GM23338 (cell line): ENCODE measurements around the gene TENM3. TPM values are rescaled to one million over a fixed set of nuclear protein-coding genes. Genes with fewer than 3 reads are reported as not detected.
A peak's percentile ranks its signal among the peaks of the same experiment; 100 is the strongest.

ENCODE experiments used
- ATAC-seq: fragments of 200-7000 bp; cut with Tn5 transposase; 3 replicates; pipeline ENCODE4 v1.9.1; 2020
- DNase-seq: peaks from one replicate; pipeline ENCODE4 v3.0.0-alpha.2; 2015; ENCODE audit warnings: low spot score
- H2AFZ ChIP-seq: fragments of 200-600 bp; sonication (generic); 2 replicates; pipeline ENCODE4 v1.8.0; 2016; ENCODE audit warnings: antibody characterized with exemption, mild to moderate bottlenecking, moderate library complexity
- H3F3A ChIP-seq: fragments of 200-600 bp; sonication (generic); replicated peaks from 2 replicates; pipeline ENCODE4 v1.8.0; 2017; ENCODE audit warnings: antibody characterized with exemption, mixed run types, low read depth
- H3K27ac ChIP-seq: fragments of 200-600 bp; sonication (generic); 2 replicates; pipeline ENCODE4 v1.6.1; 2016; ENCODE audit warnings: low read depth
- H3K27me3 ChIP-seq: fragments of 200-600 bp; sonication (generic); 2 replicates; pipeline ENCODE4 v1.8.0; 2016; ENCODE audit warnings: mild to moderate bottlenecking, mixed run types, moderate library complexity; ENCODE audit not compliant: insufficient read depth
- H3K36me3 ChIP-seq: fragments of 200-600 bp; sonication (generic); 2 replicates; pipeline ENCODE4 v1.8.0; 2016; ENCODE audit warnings: mild to moderate bottlenecking; ENCODE audit not compliant: insufficient read depth
- H3K4me1 ChIP-seq: fragments of 200-600 bp; sonication (generic); 2 replicates; pipeline ENCODE4 v1.8.0; 2016; ENCODE audit warnings: mild to moderate bottlenecking, moderate library complexity; ENCODE audit not compliant: insufficient read depth
- H3K4me2 ChIP-seq: fragments of 200-600 bp; sonication (generic); 2 replicates; pipeline ENCODE4 v1.7.1; 2017; ENCODE audit warnings: mixed run types
- H3K4me3 ChIP-seq: fragments of 200-600 bp; sonication (generic); 2 replicates; pipeline ENCODE4 v1.6.1; 2016; ENCODE audit warnings: mixed run types
- H3K79me2 ChIP-seq: fragments of 200-600 bp; sonication (generic); replicated peaks from 2 replicates; pipeline ENCODE4 v1.8.0; 2017; ENCODE audit warnings: mild to moderate bottlenecking; ENCODE audit not compliant: insufficient read depth
- H3K9me2 ChIP-seq: fragments of 200-600 bp; sonication (generic); 2 replicates; pipeline ENCODE4 v1.8.0; 2017; ENCODE audit not compliant: insufficient read depth
- H4K20me1 ChIP-seq: fragments of 200-600 bp; sonication (generic); replicated peaks from 2 replicates; pipeline ENCODE4 v1.8.0; 2017; ENCODE audit warnings: mild to moderate bottlenecking; ENCODE audit not compliant: insufficient read depth
- H3K27ac Mint-ChIP-seq: 2 replicates; pipeline ENCODE4 v1.8.0; 2020; ENCODE audit warnings: inconsistent platforms, mild to moderate bottlenecking, moderate library complexity, mixed read lengths
- H3K27me3 Mint-ChIP-seq: 3 replicates; pipeline ENCODE4 v1.8.0; 2022; ENCODE audit warnings: low read depth, mild to moderate bottlenecking, moderate library complexity, mixed read lengths, inconsistent platforms; ENCODE audit not compliant: insufficient read depth, poor library complexity
- H3K36me3 Mint-ChIP-seq: 3 replicates; pipeline ENCODE4 v1.8.0; 2021; ENCODE audit warnings: low read depth, mild to moderate bottlenecking, inconsistent platforms, moderate library complexity, mixed read lengths
- H3K4me1 Mint-ChIP-seq: 3 replicates; pipeline ENCODE4 v1.8.0; 2020; ENCODE audit warnings: mild to moderate bottlenecking, inconsistent platforms, mixed read lengths
- H3K4me3 Mint-ChIP-seq: 3 replicates; pipeline ENCODE4 v1.8.0; 2021; ENCODE audit warnings: moderate library complexity, mild to moderate bottlenecking, inconsistent platforms, mixed read lengths
- H3K9me3 Mint-ChIP-seq: 3 replicates; pipeline ENCODE4 v1.8.0; 2020; ENCODE audit warnings: moderate library complexity, mild to moderate bottlenecking, inconsistent platforms, mixed read lengths
- EZH2 ChIP-seq: fragments of 200-600 bp; sonication (generic); IDR thresholded peaks from one replicate; pipeline ENCODE4 v1.8.0; 2017; ENCODE audit warnings: antibody characterized with exemption, mild to moderate bottlenecking, low read depth; ENCODE audit not compliant: unreplicated experiment
- JUNB ChIP-seq: IDR thresholded peaks from one replicate; pipeline ENCODE4 v1.6.1; 2016; ENCODE audit warnings: antibody characterized with exemption; ENCODE audit not compliant: unreplicated experiment
- NANOG ChIP-seq: IDR thresholded peaks from 2 replicates; pipeline ENCODE4 v1.6.1; 2016; ENCODE audit warnings: antibody characterized with exemption, borderline replicate concordance
- STAT1 ChIP-seq: IDR thresholded peaks from one replicate; pipeline ENCODE4 v1.6.1; 2016; ENCODE audit warnings: antibody characterized with exemption; ENCODE audit not compliant: unreplicated experiment
- ZNF114 ChIP-seq: fragments of 250-450 bp; sonication (Bioruptor Pico); IDR thresholded peaks from 2 replicates; pipeline ENCODE4 v1.5.0; 2020; ENCODE audit warnings: mild to moderate bottlenecking, moderate library complexity
- ZNF331 ChIP-seq: fragments of 250-450 bp; sonication (Bioruptor Pico); IDR thresholded peaks from 2 replicates; pipeline ENCODE4 v1.5.0; 2020; ENCODE audit warnings: low read depth, mild to moderate bottlenecking, moderate library complexity
- ZNF462 ChIP-seq: fragments of 250-450 bp; sonication (Bioruptor Pico); IDR thresholded peaks from 2 replicates; pipeline ENCODE4 v1.5.0; 2020; ENCODE audit warnings: mild to moderate bottlenecking, moderate library complexity
- polyA plus RNA-seq: library from polyadenylated mRNA; unstranded; fragments of >200 nt; fragmentation: Nextera tagmentation; extraction: Ambion mirVana; gene quantifications from 2 replicates; pipeline ENCODE4 v1.2.1, GENCODE V29; 2016
- total RNA-seq: library from RNA; depleted of rRNA; stranded (reverse); fragments of >200 nt; shearing (Covaris generic); gene quantifications from 2 replicates; pipeline ENCODE4 v1.2.3, GENCODE V29; 2014

TENM3 gene
- total and polyA plus RNA-seq, 2 experiments from 2014 or later, result 22.2 to 128 TPM

DNA sequence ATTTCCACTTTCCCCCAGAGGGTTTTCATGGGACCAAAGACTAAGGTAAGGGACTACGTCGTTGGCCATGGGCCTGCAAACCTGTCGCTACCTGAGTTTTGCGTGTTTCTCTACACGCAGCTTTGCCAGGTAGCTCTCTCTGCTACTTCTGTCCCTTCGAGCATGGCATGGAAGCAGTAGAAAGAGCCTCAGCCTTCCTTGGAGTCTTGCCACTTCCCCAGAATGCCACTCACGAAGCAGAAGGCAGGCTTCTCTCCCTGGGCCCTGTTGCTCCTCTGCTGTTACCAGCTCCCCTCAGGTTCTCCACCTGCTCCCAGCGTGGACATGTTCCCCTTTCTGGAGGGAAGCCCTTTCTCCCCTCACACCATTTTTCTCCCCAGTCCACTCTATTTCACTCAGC, 381.1 kb downstream of the TENM3 start:
- no peak overlapping the region for H3K4me3 Mint-ChIP-seq
- H3K9me2 ChIP-seq, result no peaks in the 10 kb centered on the region
- peaks cover under 1% of the 10 kb centered on the region for H3K27me3 Mint-ChIP-seq
- peaks cover 10% of the 10 kb centered on the region; the same call in 2 of the 3 replicates for H3K36me3 Mint-ChIP-seq
- no peak overlapping the region for H3K4me2 ChIP-seq
- no peaks in the 10 kb centered on the region; the same call in 1 of the 2 replicates for H4K20me1 ChIP-seq
- peaks cover 5% of the 10 kb centered on the region; the same call in 1 of the 3 replicates for H3K9me3 Mint-ChIP-seq
- ATAC-seq (no peak), DNase-seq (no peak)
- no peak for TF ChIP-seq EZH2
- TF ChIP-seq ZNF462 (CRISPR knock-in tag), result no peak
- no peak for TF ChIP-seq ZNF331 (CRISPR knock-in tag)
- no peak for TF ChIP-seq STAT1
- H3F3A ChIP-seq, result no peaks in the 10 kb centered on the region
- no peak overlapping the region for H3K27ac ChIP-seq
- no peak overlapping the region for H3K27ac Mint-ChIP-seq
- H3K79me2 ChIP-seq, result no peaks in the 10 kb centered on the region
- peaks cover 3% of the 10 kb centered on the region; the same call in 1 of the 2 replicates for H3K4me1 ChIP-seq
- H3K36me3 ChIP-seq, result no peaks in the 10 kb centered on the region
- H3K27me3 ChIP-seq, result no peaks in the 10 kb centered on the region
- peaks cover 14% of the 10 kb centered on the region for H3K4me1 Mint-ChIP-seq
- H3K4me3 ChIP-seq, result no peak overlapping the region
- no peak overlapping the region for H2AFZ ChIP-seq

DNA sequence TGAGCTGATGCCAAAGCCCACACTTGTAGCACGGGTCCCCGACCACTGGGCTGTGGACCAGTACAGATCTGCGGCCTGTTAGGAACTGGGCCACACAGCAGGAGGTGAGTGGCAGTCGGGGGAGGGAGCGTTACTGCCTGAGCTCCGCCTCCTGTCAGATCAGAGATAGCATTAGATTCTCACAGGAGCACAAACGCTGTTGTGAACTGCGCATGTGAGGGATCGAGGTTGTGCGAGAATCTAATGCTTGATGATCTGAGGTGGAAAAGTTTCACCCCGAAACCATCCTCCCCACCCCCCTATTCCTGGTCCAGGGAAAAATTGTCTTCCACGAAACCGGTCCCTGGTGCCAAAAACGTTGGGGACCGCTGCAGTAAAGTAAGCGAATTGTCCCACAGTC, 382.0 kb downstream of the TENM3 start:
- Mint-ChIP-seq H3K4me3 (no peak overlapping the region), H3K9me3 (peaks cover 5% of the 10 kb centered on the region; the same call in 1 of the 3 replicates), H3K27ac (no peak overlapping the region), H3K36me3 (peaks cover 10% of the 10 kb centered on the region; the same call in 2 of the 3 replicates), H3K4me1 (peaks cover 23% of the 10 kb centered on the region), H3K27me3 (no peaks in the 10 kb centered on the region)
- Histone ChIP-seq H4K20me1 (no peaks in the 10 kb centered on the region), H3K27ac (no peak overlapping the region), H3K36me3 (no peaks in the 10 kb centered on the region), H3K4me2 (no peak overlapping the region), H3K79me2 (no peaks in the 10 kb centered on the region), H3K4me3 (no peak overlapping the region), H3K27me3 (no peaks in the 10 kb centered on the region), H3K9me2 (no peaks in the 10 kb centered on the region), H2AFZ (no peak overlapping the region), H3F3A (no peaks in the 10 kb centered on the region), H3K4me1 (peaks cover 11% of the 10 kb centered on the region; the same call in 1 of the 2 replicates)
- no peak for DNase-seq
- ATAC-seq, result peak; percentile 34; the same call in 1 of the 3 replicates
- TF ChIP-seq ZNF114, result no peak
- TF ChIP-seq NANOG, result no peak
- TF ChIP-seq JUNB, result no peak
- no peak for TF ChIP-seq ZNF462 (CRISPR knock-in tag)
